Measurements from ENCODE around the gene CAMK2A.
A peak's percentile ranks its signal among the peaks of the same experiment; 100 is the strongest.

Gene CAMK2A

DNA sequence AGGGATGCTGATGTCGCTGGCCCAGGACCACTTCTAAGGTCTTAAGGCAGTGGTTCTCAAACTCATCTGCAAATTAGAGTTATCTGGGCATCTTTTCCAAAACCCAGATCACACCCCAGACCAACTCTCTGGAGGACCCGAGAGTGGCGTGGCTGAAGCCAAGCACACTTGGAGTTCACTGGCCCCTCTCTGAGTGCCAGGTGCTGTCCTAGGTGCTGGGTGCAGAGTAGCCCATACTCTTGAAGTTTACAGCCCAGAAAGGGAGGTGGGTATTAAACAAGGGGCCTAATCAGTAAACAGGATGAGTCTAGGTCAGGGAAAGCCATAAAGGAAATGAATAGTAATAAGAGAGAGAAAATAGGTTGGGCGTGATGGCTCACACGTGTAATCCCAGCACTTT, 17.6 kb downstream of the CAMK2A start:
- DNase-seq (ENCODE audit: low read depth) = peak; percentile 13
- no peak overlapping the region for H3K4me3 ChIP-seq (ENCODE audit: low read depth, low read length)
- TF ChIP-seq, protein P1, sequence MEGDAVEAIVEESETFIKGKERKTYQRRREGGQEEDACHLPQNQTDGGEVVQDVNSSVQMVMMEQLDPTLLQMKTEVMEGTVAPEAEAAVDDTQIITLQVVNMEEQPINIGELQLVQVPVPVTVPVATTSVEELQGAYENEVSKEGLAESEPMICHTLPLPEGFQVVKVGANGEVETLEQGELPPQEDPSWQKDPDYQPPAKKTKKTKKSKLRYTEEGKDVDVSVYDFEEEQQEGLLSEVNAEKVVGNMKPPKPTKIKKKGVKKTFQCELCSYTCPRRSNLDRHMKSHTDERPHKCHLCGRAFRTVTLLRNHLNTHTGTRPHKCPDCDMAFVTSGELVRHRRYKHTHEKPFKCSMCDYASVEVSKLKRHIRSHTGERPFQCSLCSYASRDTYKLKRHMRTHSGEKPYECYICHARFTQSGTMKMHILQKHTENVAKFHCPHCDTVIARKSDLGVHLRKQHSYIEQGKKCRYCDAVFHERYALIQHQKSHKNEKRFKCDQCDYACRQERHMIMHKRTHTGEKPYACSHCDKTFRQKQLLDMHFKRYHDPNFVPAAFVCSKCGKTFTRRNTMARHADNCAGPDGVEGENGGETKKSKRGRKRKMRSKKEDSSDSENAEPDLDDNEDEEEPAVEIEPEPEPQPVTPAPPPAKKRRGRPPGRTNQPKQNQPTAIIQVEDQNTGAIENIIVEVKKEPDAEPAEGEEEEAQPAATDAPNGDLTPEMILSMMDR (conservative IDR thresholded peaks at IDR 0.05; ENCODE audit: low read depth, low read length) = no peak

DNA sequence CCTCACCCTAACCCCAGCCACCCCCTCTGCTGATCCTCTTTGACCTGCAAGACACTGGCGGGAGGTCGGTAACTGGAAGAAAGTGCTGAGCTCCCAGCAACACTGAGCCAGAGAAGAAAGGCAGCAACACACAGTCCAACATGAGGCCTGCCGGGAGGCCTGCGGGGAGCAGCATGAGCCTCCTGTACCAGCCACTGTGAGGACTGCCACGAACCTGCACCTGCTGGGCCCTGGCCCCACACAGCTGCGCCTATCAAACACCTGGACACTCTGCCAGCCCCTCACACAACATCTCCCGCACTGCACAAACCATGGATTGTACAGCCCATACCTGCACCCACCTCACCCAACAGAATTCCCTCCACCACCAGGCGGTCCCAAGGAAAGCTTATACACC, 18.3 kb downstream of the CAMK2A start:
- TF ChIP-seq, protein P1 (conservative IDR thresholded peaks at IDR 0.05; ENCODE audit: low read depth, low read length) = no peak
- H3K4me3 ChIP-seq (ENCODE audit: low read depth, low read length) = no peak overlapping the region
- DNase-seq (ENCODE audit: low read depth) = no peak

DNA sequence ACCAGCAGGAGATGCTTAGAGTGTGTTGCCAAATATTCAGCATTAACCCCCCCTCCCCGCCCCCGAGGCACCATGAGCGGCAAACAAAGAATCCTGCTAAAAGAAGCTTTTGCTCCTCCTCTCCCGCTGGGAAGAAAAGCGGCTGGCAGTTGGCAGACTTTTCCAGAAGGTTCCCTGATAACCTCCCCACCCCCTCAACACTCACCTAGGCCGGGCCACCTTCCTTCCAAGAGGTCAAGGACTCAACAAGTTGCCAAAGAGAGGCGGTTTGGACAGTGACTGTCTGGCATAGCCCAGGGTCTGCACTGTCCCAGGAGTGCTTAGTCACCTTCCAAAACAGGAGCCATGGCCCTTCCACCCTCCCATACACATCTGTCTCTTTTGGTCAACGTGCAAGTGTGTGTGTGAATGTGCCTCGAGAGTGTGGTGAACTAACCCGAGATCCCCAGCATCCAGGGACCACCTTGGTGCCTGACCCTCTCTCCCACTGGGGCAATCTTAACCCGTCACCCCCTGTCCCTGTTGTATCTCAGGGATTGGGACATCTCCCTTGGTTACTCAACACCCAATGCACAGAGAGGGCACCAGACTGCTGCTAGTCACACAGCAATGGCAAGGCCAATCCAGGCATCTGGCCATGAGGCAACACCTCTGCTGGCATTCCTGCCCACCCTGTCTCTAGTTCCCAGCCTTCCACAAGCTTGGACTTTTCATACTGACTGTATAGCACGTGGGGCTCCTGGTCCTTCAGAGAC, 18.9 kb downstream of the CAMK2A start:
- no peak overlapping the region for H3K4me3 ChIP-seq (ENCODE audit: low read depth, low read length)
- no peak for DNase-seq (ENCODE audit: low read depth)
- TF ChIP-seq, protein P1 (conservative IDR thresholded peaks at IDR 0.05; ENCODE audit: low read depth, low read length) = no peak

DNA sequence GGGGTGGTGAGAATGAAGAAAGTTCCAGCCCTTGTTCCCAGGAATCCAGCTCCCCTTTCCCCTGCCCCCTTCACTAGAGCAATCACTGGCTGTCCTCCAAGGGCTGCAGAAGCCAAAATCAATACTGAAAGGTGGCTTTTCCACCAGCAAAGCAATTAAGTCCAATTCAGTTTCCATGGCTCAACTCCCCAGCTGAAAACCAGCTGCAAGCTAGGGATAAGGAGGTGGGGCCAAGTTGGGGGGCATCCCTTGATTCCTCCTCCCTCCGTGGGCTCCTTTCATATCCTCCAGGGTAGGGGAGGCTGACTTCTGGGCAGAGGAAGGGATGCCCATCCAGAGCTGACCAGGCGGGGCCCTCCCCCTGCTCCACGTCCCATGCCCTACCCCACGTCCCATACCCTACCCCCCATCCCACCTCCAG, 22.7 kb downstream of the CAMK2A start:
- no peak overlapping the region for H3K4me3 ChIP-seq (ENCODE audit: low read depth, low read length)
- DNase-seq (ENCODE audit: low read depth) = peak; percentile 10
- TF ChIP-seq, protein P1 (conservative IDR thresholded peaks at IDR 0.05; ENCODE audit: low read depth, low read length) = no peak

DNA sequence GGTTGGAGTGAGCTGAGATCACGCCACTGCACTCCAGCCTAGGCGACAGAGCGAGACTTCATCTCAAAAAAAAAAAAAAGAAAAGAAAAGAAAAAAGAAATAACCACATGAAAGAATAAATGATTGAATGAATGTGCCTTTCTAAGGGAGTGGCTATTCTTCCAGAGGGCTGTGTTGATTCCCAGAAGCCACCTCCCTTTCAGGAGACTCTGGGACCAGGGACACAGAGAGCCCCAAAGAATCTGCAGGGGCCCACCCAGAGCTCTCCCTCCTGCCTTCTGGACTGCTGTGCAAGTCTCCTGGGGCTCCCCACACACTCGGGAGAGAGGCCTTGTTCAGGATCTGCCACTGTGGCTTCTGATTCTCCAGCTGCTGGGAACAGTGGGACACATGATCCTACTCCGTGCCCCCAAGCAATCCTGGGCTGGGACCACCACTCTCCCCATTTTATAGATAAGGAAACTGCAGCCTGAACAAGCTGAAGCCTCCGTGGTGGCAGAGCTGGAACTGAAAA, 23.6 kb downstream of the CAMK2A start:
- DNase-seq (ENCODE audit: low read depth) = no peak
- TF ChIP-seq, protein P1 (conservative IDR thresholded peaks at IDR 0.05; ENCODE audit: low read depth, low read length) = no peak
- H3K4me3 ChIP-seq (ENCODE audit: low read depth, low read length) = no peak overlapping the region

DNA sequence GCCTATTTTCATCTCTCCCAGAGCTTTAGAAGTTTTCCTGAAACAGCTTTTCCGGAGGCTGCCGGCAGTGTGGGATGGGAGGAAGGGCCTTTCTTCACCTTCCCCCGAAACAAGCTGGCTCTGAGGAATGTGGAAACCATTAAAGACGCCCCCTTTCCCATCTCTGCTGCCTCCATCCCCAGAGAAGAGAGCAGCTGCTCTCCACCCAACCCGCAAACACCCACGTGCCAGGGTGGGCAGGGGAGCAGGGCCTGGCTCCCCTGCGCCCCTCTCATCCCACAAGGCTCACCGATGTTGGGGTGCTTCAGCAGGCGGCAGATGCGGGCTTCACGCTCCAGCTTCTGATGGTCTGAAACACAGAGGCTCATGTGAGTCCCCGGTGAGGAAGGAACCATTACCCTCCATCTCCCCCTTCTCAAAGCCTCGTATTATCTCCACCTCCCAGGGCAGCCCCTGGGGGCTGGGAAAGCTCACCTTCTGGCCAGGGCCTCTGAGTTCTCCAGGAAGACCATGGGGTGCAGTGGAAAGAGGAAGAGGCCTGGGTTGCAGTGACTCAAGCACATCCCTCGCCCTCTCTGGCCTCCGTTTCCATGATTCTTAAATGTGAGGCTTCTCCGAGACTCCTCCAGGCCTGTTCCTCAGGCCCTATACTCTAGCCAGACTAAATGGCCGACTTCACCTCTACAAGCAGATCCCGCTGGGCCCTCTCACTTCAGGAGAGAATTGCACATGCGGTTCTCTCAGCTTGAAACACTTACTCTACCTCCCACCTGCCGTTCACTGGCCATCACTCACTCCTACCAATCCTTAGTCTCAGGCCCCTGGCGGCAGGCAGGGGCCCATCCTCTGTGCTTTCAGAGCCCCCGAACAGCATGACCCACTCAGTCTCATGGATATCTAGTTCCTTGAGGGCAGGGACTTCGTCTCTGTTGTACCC, 24.6 kb downstream of the CAMK2A start:
- no peak for DNase-seq (ENCODE audit: low read depth)
- TF ChIP-seq, protein P1 (conservative IDR thresholded peaks at IDR 0.05; ENCODE audit: low read depth, low read length) = no peak
- no peak overlapping the region for H3K4me3 ChIP-seq (ENCODE audit: low read depth, low read length)

Data from choroid plexus epithelial cell (primary cell).